ENCODE data around the gene NCOR1.
A peak's percentile ranks its signal among the peaks of the same experiment; 100 is the strongest.
"Not testable (repeated sequence)": the region's sequence is repeated elsewhere in the genome, so short reads cannot be mapped to it uniquely, and the experiment has no call there.

Gene NCOR1

GRCh38 chr17:16215002-16215272, 397 bp downstream of the NCOR1 start:
- TF ChIP-seq, protein P1, sequence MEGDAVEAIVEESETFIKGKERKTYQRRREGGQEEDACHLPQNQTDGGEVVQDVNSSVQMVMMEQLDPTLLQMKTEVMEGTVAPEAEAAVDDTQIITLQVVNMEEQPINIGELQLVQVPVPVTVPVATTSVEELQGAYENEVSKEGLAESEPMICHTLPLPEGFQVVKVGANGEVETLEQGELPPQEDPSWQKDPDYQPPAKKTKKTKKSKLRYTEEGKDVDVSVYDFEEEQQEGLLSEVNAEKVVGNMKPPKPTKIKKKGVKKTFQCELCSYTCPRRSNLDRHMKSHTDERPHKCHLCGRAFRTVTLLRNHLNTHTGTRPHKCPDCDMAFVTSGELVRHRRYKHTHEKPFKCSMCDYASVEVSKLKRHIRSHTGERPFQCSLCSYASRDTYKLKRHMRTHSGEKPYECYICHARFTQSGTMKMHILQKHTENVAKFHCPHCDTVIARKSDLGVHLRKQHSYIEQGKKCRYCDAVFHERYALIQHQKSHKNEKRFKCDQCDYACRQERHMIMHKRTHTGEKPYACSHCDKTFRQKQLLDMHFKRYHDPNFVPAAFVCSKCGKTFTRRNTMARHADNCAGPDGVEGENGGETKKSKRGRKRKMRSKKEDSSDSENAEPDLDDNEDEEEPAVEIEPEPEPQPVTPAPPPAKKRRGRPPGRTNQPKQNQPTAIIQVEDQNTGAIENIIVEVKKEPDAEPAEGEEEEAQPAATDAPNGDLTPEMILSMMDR (IDR thresholded peaks at IDR 0.05) = no peak
- H3K4me1 ChIP-seq (ENCODE audit: control insufficient read depth in 1 of 2, insufficient read depth in 1 of 2, low read depth in 1 of 2, low read length in 1 of 2) = peaks cover 49 to 53% of the 10 kb centered on the region in 2 experiments

DNA sequence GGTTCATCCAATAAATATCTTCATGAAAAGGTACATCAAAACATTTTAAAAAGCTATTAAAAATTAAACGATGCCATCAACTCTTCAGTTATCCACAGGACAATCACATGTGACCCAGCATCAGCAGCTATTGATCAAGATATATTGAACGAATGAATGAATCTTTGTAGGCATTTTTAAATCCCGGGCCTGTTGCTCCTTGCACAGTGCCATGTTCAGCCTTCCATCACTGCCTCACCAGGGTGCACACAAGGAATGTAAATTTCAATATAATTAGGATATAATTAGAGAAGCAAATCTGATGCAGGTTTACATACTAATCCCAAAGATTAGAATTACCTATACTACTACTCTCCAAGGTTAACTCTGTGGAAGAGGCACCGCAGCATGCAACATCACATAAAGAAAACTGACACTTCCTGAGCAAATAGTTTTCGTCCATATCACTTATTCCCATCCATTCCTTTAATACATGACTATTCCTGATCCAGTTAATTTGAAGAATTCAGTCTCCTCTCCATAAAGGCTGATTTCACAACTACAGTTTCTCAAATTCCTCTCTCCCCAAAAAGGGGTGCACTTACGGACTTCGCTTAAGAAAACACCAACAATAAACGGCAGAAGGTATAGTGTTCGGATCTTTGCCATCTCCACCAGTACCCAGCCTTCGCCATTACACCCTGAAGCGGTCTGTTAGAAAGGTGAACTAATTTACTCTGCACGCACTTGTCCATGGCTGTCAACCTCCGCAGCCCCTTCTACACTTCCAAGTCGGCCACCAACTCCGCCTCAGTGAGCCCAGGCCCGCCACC, 938 bp downstream of the NCOR1 start:
- Histone ChIP-seq H3K27ac (peak overlapping the region; percentile 90), H3K36me3 (no peaks in the 10 kb centered on the region), H3K9me3 (no peaks in the 10 kb centered on the region), H3K4me3 (ENCODE audit: low read depth in 1 of 2, low read length in 1 of 2) (peak overlapping the region; percentile 77 to 95), H3K4me1 (ENCODE audit: control insufficient read depth in 1 of 2, insufficient read depth in 1 of 2, low read depth in 1 of 2, low read length in 1 of 2) (peaks cover 49 to 53% of the 10 kb centered on the region in 2 experiments), H3K27me3 (no peaks in the 10 kb centered on the region)
- TF ChIP-seq, protein P1 (IDR thresholded peaks at IDR 0.05) = no peak

More at GRCh38 chr17:16215002-16215272, 397 bp downstream of the NCOR1 start:
- peak overlapping the region; percentile 77 to 95 for H3K4me3 ChIP-seq (ENCODE audit: low read depth in 1 of 2, low read length in 1 of 2)
- no peaks in the 10 kb centered on the region for H3K27me3 ChIP-seq
- H3K9me3 ChIP-seq = no peaks in the 10 kb centered on the region
- peak overlapping the region; percentile 90 for H3K27ac ChIP-seq
- no peaks in the 10 kb centered on the region for H3K36me3 ChIP-seq

- H3K27ac ChIP-seq = no peak overlapping the region
- H3K36me3 ChIP-seq = no peaks in the 10 kb centered on the region
- H3K27me3 ChIP-seq = no peaks in the 10 kb centered on the region
- H3K4me1 ChIP-seq (ENCODE audit: control insufficient read depth in 1 of 2, insufficient read depth in 1 of 2, low read depth in 1 of 2, low read length in 1 of 2) = peaks cover 47 to 50% of the 10 kb centered on the region in 2 experiments
- no peak overlapping the region for H3K4me3 ChIP-seq (ENCODE audit: low read depth in 1 of 2, low read length in 1 of 2)
- no peaks in the 10 kb centered on the region for H3K9me3 ChIP-seq
- TF ChIP-seq, protein P1 (IDR thresholded peaks at IDR 0.05) = no peak
Measured at GRCh38 chr17:16212793-16213192, 2.5 kb downstream of the NCOR1 start.

GRCh38 chr17:16211590-16211989, 3.7 kb downstream of the NCOR1 start:
- Histone ChIP-seq H3K4me1 (ENCODE audit: control insufficient read depth in 1 of 2, insufficient read depth in 1 of 2, low read depth in 1 of 2, low read length in 1 of 2) (peaks cover 35 to 40% of the 10 kb centered on the region in 2 experiments), H3K27ac (no peak overlapping the region), H3K4me3 (ENCODE audit: low read depth in 1 of 2, low read length in 1 of 2) (no peak overlapping the region), H3K9me3 (no peaks in the 10 kb centered on the region), H3K27me3 (no peaks in the 10 kb centered on the region), H3K36me3 (no peaks in the 10 kb centered on the region)
- TF ChIP-seq, protein P1 (IDR thresholded peaks at IDR 0.05) = no peak

DNA sequence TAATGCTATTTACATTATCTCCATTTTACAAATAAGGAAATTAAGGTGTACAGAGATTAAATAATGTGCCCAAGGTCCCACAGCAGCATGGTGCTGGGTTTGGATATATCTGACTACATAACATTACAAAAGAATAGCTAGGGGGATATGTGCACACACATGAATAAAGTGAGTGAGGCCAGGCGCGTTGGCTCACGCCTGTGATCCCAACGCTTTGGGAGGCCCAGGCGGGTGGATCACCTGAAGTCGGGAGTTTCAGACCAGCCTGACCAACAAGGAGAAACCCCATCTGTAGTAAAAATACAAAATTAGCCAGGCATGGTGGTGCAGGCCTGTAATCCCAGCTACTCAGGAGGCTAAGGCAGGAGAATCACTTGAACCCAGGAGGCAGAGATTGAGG, 10.6 kb downstream of the NCOR1 start:
- not testable (repeated sequence) for H3K27ac ChIP-seq
- peaks cover 10 to 29% of the 10 kb centered on the region in 2 experiments for H3K4me1 ChIP-seq (ENCODE audit: control insufficient read depth in 1 of 2, insufficient read depth in 1 of 2, low read depth in 1 of 2, low read length in 1 of 2)

GRCh38 chr17:16202554-16203500, 12.5 kb downstream of the NCOR1 start:
- not testable (repeated sequence) for H3K36me3 ChIP-seq; H3K9me3 ChIP-seq; H3K4me3 ChIP-seq (ENCODE audit: low read depth in 1 of 2, low read length in 1 of 2); H3K27me3 ChIP-seq
- Histone ChIP-seq H3K27ac (peak overlapping the region; percentile 59), H3K4me1 (ENCODE audit: control insufficient read depth in 1 of 2, insufficient read depth in 1 of 2, low read depth in 1 of 2, low read length in 1 of 2) (peaks cover 23 to 43% of the 10 kb centered on the region in 2 experiments)

More for the DNA sequence above, 10.6 kb downstream of the NCOR1 start:
- not testable (repeated sequence) for H3K36me3 ChIP-seq; H3K4me3 ChIP-seq (ENCODE audit: low read depth in 1 of 2, low read length in 1 of 2); H3K9me3 ChIP-seq; H3K27me3 ChIP-seq

DNA sequence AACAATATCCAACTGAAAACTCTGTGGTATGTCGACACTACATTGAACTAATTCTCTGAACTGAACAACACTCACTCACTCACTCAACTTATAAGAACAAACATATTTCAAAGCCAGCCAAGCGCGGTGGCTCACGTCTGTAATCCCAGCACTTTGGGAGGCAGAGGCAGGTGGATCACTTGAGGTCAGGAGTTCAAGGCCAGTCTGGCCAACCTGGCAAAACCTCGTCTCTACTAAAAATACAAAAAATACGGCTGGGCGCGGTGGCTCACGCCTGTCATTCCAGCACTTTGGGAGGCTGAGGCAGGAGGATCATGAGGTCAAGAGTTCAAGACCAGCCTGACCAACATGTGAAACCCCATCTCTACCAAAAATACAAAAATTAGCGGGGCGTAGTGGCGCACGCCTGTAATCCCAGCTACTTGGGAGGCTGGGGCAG, 13.6 kb downstream of the NCOR1 start:
- H3K9me3 ChIP-seq; H3K4me3 ChIP-seq (ENCODE audit: low read depth in 1 of 2, low read length in 1 of 2); H3K27me3 ChIP-seq: not testable (repeated sequence)
- Histone ChIP-seq H3K36me3 (peaks cover 11% of the 10 kb centered on the region), H3K4me1 (ENCODE audit: control insufficient read depth in 1 of 2, insufficient read depth in 1 of 2, low read depth in 1 of 2, low read length in 1 of 2) (peaks cover 23 to 43% of the 10 kb centered on the region in 2 experiments), H3K27ac (peak overlapping the region; percentile 13)
